Measurements from ENCODE around the gene RBFOX2.

DNA sequence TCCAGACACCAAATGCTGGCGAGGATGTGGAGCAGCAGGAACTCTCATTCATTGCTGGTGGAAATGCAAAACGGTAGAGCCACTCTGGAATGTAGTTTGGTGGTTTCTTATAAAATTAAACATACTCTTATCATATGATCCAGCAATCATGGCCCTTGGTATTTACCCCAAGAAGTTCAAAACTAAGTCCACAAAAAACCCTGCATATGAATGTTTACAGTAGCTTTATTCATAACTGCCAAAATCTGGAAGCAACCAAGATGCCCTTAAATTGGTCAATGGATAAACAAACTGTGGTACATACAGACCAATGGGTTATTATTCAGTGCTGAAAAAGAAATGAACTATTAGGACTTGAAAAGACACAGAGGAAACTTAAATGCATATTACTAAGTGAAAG is 223.2 kb downstream of the RBFOX2 start:
- TF ChIP-seq, protein P1, sequence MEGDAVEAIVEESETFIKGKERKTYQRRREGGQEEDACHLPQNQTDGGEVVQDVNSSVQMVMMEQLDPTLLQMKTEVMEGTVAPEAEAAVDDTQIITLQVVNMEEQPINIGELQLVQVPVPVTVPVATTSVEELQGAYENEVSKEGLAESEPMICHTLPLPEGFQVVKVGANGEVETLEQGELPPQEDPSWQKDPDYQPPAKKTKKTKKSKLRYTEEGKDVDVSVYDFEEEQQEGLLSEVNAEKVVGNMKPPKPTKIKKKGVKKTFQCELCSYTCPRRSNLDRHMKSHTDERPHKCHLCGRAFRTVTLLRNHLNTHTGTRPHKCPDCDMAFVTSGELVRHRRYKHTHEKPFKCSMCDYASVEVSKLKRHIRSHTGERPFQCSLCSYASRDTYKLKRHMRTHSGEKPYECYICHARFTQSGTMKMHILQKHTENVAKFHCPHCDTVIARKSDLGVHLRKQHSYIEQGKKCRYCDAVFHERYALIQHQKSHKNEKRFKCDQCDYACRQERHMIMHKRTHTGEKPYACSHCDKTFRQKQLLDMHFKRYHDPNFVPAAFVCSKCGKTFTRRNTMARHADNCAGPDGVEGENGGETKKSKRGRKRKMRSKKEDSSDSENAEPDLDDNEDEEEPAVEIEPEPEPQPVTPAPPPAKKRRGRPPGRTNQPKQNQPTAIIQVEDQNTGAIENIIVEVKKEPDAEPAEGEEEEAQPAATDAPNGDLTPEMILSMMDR (IDR thresholded peaks at IDR 0.05) = no peak
- TF ChIP-seq POLR2AphosphoS5 (IDR thresholded peaks at IDR 0.05; ENCODE audit: low read depth, low read length) = no peak
- TF ChIP-seq, protein P2, sequence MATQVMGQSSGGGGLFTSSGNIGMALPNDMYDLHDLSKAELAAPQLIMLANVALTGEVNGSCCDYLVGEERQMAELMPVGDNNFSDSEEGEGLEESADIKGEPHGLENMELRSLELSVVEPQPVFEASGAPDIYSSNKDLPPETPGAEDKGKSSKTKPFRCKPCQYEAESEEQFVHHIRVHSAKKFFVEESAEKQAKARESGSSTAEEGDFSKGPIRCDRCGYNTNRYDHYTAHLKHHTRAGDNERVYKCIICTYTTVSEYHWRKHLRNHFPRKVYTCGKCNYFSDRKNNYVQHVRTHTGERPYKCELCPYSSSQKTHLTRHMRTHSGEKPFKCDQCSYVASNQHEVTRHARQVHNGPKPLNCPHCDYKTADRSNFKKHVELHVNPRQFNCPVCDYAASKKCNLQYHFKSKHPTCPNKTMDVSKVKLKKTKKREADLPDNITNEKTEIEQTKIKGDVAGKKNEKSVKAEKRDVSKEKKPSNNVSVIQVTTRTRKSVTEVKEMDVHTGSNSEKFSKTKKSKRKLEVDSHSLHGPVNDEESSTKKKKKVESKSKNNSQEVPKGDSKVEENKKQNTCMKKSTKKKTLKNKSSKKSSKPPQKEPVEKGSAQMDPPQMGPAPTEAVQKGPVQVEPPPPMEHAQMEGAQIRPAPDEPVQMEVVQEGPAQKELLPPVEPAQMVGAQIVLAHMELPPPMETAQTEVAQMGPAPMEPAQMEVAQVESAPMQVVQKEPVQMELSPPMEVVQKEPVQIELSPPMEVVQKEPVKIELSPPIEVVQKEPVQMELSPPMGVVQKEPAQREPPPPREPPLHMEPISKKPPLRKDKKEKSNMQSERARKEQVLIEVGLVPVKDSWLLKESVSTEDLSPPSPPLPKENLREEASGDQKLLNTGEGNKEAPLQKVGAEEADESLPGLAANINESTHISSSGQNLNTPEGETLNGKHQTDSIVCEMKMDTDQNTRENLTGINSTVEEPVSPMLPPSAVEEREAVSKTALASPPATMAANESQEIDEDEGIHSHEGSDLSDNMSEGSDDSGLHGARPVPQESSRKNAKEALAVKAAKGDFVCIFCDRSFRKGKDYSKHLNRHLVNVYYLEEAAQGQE (IDR thresholded peaks at IDR 0.05; ENCODE audit: insufficient read depth in 1 of 2, low read depth in 2 of 2, low read length in 1 of 2) = no peak
- TF ChIP-seq TCF7L2 (IDR thresholded peaks at IDR 0.05; ENCODE audit: low read depth, low read length) = no peak

Data from Panc1 (cell line).